GM20000 (cell line): Measurements from ENCODE around the gene ANKS1A.

Source experiments
- DNase-seq: peaks from one replicate; pipeline ENCODE4 v3.0.0; 2012; ENCODE audit warnings: low spot score
- CTCF ChIP-seq: IDR thresholded peaks from 2 replicates; pipeline ENCODE4 v1.5.1; 2012; ENCODE audit warnings: mild to moderate bottlenecking, control low read depth; ENCODE audit errors: extremely low read depth, missing control alignments

The ANKS1A gene

GRCh38 chr6:34959224-34959623 lies 70.2 kb downstream of the ANKS1A start:
- no peak for TF ChIP-seq CTCF
- no peak for DNase-seq

GRCh38 chr6:34961082-34961481 lies 72.0 kb downstream of the ANKS1A start:
- no peak for DNase-seq
- no peak for TF ChIP-seq CTCF

GRCh38 chr6:34961574-34961973 lies 72.5 kb downstream of the ANKS1A start:
- TF ChIP-seq CTCF, result no peak
- DNase-seq, result no peak

GRCh38 chr6:34964564-34964963 lies 75.5 kb downstream of the ANKS1A start:
- TF ChIP-seq CTCF, result no peak
- DNase-seq, result no peak

GRCh38 chr6:34967461-34967860 lies 78.4 kb downstream of the ANKS1A start:
- DNase-seq, result no peak
- no peak for TF ChIP-seq CTCF

- no peak for TF ChIP-seq CTCF
- DNase-seq, result no peak
Observed at GRCh38 chr6:34969662-34970265, 80.7 kb downstream of the ANKS1A start.

- DNase-seq, result no peak
- no peak for TF ChIP-seq CTCF
Observed at GRCh38 chr6:34970488-34970887, 81.4 kb downstream of the ANKS1A start.
